Placental epithelial cell (primary cell): ENCODE measurements around the gene NSFL1C. TPM values are rescaled to one million over a fixed set of nuclear protein-coding genes. Genes with fewer than 3 reads are reported as not detected.

ENCODE experiments used
- total RNA-seq: library from RNA; depleted of rRNA; stranded (reverse); fragments of >200 nt; gene quantifications from 2 replicates; pipeline ENCODE4 v1.2.3, GENCODE V29; 2012

Gene NSFL1C
- total RNA-seq: 25.9 and 38.1 TPM in 2 replicates

DNA sequence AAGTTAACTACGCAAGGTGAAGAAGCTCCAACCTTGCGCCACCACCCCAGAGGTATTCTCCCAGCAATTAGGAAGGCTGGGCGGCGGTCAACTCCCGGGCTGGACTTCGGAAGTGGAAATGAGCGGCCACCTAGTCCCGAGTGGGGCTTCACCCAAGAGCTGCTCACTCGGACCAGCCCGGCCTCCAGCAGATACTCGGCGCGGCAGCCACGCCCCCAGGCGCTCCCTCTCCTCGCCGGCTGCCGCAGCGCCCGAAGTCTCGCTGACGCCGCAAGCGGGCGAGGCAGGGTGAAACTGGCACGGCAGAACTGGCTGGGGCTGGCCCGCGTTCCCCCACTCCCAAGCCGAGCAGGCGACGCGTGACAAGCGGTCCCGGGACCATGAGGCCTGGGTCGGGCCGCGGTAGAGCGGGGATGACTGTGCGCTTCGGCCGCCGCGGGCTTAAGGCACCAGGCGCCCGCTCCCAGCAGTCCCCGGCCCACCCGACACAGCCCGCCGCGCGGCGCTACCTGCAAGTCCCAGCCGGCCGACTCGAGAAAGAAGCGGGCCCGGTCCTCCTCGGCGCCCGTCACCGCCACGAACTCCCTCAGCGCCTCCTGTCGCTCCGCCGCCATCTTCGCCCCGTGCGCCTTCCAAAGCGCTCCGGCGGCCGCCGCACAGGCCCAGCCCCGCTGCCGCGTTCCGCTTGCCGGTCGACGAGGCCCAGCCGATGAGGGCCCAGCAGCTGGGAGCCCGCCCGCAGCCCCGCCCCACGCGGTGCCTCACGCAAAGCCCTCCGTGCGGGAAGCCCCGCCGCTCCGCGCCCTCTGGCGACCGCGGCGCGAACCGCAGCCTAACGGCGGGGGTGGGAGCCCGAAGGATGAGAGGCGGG lies at the start of gene NSFL1C:
NSFL1C (minus strand) TSS at position 639 of the 871 bp plus-strand sequence; CDS start at position 614, 25 bp downstream.

DNA sequence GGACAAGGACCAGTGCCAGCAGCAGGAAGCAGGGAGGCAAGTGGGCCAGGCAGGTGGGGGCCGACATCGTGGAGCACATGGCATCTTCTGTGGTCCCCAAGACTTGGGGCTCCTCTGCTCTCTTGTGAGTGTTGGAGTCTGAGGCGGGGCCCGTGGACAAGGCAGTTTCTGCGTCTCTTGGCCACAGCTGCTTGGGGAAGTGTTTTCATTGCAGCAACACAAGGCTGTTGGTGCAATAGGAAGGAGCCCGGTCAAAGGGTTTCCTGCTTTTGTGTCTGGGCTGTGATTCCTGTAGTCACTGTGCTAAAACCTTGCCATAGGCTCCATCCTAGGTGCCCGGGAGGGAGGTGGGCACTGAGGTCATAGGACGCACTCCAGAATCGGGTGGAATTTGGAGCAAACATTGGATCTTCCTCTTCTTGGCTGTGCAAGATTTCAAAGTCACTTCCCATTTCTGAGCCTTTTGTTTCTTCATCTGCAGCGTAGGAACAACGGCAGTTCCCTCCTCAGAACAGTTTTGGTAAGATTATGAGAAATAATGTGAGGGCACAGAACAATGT lies 24.7 kb upstream of the NSFL1C start, which contains the start of gene SIRPB2:
SIRPB2 (minus strand) TSS at position 140 of the 560 bp plus-strand sequence; CDS start at position 79, 61 bp downstream.

DNA sequence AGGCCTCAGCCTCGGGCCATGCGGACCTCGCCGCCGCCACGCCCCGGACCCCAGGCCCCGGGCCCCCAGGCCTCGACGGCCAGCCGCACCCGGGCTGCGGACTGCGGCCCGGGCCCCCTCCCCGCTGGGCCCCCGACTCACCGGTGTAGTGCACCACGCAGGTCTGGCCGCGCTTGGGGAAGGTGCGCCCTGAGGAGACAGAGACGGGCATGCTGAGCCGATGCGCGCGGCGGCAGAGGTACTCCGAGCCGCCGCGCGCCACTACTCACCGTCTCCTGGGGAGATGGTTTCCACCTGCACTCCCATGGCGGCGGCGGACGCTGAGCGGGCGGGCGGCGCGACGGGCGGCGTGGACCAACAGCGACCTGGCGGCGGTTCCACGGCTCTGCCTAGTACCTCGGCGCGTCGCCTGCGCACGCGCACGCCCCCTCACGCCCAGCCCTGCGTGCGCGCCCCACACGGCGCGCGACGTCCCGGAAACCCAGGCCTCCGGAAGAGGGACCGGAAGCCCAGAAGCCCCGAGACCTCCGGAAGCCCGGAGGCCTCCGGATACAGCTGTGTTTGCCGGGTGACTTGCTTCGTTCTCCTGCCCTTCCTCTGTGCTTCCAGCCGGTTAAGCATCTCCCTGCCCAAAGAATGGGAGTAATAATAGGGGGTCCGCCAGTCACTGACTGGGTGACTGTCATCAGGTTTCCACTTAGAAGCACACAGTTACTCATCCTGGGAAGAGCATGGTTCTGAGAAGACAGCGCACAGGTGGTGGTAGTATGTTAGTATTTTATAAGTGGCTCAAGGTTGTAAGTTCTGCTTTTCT lies 73.7 kb downstream of the NSFL1C start, which contains the start of gene FKBP1A:
FKBP1A (minus strand) TSS at position 362 of the 814 bp plus-strand sequence; CDS start at position 306, 56 bp downstream.

Other genes starting within 250 kb of the NSFL1C start
- gene RAD21L1, start 240.8 kb downstream of the NSFL1C start, total RNA-seq: under 0.01 TPM in 1 of 2 replicates, not detected in the other
- 2.4 and 5.1 TPM in 2 replicates for gene SNPH, start 200.6 kb downstream of the NSFL1C start, total RNA-seq
- 3.1 and 6.7 TPM in 2 replicates for gene SDCBP2, start 137.7 kb downstream of the NSFL1C start, total RNA-seq
- gene FKBP1A, start 73.8 kb downstream of the NSFL1C start, total RNA-seq: 119 and 264 TPM in 2 replicates
- under 0.01 TPM in 1 of 2 replicates, not detected in the other for gene SIRPB2, start 24.6 kb upstream of the NSFL1C start, total RNA-seq
- gene SIRPD, start 90.9 kb upstream of the NSFL1C start, total RNA-seq: not detected in 2 replicates
- 0.39 TPM in 1 of 2 replicates, not detected in the other for gene SIRPB1, start 153.2 kb upstream of the NSFL1C start, total RNA-seq
- not detected in 2 replicates for gene SIRPG, start 190.9 kb upstream of the NSFL1C start, total RNA-seq